Eye (tissue), 1 donor: ENCODE results near the gene ASIP.
"Not testable (repeated sequence)": the region's sequence is repeated elsewhere in the genome, so short reads cannot be mapped to it uniquely, and the experiment has no call there.

ENCODE experiments used
- DNase-seq: peaks from one replicate; pipeline ENCODE4 v3.0.0-alpha.2; 2015

ASIP gene

DNA sequence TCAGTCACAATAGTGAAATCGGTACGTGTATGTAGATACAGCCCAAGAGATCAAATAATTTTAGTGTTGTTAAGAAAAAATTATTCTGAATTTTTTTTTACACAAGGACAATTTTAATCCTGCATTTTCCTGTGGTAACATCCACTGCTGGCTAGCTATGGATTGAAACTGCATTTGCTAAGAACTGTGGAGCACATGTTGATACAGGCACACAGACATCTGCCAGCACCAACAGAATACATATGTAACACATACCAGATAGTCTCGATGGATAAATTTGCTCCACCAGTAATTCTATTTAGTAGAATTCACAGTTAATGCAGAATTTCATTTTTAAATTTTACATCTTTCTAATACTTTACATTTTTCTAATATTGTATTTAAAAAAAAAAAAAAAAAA is 2.2 kb downstream of the ASIP start:
- DNase-seq = no peak

DNA sequence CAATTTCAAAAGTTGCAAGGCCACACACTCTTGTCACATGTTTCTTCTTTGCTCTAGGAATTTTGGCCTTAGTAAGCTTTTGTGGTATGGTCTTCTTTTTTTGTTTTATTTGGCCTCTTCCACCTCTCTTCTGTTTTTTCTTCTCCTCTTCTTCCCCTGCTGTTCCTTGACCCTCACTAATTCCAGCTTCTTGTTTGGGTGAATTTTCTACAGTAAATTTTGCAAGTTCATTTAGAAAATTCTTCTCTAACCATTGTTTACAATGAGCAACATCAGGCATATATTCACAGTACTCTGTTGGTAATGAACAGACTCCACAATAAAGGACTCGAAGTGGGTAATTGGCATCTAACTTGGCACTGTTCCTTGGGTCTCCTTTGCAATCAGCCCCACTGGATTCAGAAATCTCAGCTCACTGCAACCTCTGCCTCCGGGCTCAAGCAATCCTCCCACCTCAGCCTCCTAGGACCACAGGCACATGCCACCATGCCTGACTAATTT is 5.0 kb downstream of the ASIP start:
- no peak for DNase-seq

DNA sequence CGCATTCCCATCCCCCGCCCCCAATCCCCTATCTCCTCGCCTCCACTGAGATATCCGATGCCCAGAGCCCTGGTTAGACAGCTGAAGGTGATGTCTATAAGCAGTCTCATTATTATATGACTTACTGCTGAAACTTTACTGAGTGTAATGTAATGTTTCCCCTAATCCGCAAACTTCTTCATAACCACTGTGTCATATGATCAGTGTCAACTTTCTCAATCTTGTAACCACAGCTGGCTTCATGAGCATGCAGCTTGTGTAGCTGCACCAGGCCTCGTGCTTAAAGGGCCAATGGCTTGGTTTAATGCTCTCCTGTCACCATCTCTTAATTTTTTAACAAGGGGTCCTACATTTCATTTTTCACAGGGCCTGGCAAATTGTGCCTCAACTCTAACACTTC is 8.1 kb downstream of the ASIP start:
- DNase-seq = no peak

DNA sequence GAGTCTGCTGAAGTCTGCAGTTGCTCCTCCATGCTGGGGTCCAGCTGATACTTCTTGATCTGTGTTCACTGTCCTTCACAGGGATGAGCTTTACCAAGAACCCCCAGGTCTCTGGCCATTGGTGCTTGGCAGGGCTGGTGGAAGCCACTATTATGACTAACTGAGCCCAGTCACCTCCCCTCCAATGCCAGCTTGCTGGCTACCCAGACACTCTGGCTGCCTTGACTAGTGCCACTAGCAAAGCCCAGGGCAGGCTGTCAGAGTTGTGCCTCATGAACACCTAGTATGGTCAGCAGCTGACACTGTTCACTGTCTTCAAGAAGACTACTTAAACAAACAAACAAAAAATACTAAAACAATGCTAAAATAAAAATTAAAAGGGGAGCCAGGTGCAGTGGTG is 8.8 kb downstream of the ASIP start:
- DNase-seq = no peak

GRCh38 chr20:34251619-34252018 is 10.4 kb downstream of the ASIP start:
- no peak for DNase-seq

- DNase-seq = not testable (repeated sequence)
Measured at GRCh38 chr20:34252431-34253086, 11.3 kb downstream of the ASIP start.

GRCh38 chr20:34254979-34255378 is 13.8 kb downstream of the ASIP start:
- no peak for DNase-seq

GRCh38 chr20:34256629-34257124 is 15.5 kb downstream of the ASIP start:
- DNase-seq = no peak

GRCh38 chr20:34260208-34260942 is 19.2 kb downstream of the ASIP start:
- DNase-seq = no peak

DNA sequence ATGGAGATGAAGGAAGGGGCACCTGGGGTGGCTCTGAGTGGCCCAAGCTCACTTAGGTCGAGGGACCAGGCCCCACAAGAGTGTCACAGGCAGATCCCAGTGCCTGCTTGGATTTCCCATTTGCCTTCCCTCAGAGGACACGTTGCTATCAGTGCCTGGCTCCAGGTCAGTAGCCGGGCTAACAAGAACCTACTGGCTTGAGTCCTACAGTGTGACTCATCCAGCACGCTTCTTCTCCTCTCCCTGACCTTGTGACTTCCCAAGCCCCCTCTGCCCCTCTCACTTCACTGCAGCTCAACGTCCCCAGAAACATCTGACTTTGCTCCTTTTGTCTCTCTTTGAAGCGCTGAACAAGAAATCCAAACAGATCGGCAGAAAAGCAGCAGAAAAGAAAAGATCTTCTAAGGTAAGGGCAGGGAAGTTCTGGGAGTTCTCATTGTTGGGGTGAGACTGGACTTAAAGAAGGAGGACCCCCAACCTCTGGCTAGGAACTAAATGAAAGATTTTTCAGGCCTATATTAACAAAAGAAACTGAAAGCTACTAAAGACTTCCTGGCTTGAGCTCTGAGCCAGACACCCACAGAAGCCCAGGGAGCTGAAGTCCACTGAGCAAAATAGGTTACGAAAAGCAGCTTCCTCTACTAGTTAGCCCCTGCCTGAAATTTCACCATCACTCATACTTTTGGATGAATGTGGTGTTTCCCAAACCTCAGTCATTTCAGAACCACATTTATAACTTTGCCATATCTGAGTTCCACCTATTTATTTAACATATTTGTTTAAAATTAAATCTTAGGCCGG is 21.5 kb downstream of the ASIP start:
- no peak for DNase-seq

- DNase-seq = not testable (repeated sequence)
Measured at GRCh38 chr20:34263468-34263867, 22.2 kb downstream of the ASIP start.

- DNase-seq = no peak
Measured at GRCh38 chr20:34264141-34264540, 22.9 kb downstream of the ASIP start.

DNA sequence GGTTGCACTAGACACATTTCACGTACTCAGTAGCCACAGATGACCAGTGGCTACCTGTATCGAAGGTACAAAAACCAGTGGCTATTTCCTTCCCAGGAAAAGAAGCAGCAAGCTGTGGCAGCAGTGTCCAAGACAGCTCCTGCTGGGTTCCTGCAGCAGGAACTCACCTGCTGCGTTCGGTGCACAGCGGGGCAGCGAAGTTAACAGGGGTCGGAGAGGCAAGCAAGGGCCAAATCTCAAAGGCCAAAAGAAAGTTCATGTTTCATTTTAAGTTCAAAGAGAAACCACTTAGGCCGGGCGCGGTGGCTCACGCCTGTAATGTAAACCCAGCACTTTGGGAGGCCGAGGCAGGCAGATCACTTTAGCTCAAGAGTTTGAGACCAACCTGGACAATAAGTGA is 26.9 kb downstream of the ASIP start:
- DNase-seq = no peak

DNA sequence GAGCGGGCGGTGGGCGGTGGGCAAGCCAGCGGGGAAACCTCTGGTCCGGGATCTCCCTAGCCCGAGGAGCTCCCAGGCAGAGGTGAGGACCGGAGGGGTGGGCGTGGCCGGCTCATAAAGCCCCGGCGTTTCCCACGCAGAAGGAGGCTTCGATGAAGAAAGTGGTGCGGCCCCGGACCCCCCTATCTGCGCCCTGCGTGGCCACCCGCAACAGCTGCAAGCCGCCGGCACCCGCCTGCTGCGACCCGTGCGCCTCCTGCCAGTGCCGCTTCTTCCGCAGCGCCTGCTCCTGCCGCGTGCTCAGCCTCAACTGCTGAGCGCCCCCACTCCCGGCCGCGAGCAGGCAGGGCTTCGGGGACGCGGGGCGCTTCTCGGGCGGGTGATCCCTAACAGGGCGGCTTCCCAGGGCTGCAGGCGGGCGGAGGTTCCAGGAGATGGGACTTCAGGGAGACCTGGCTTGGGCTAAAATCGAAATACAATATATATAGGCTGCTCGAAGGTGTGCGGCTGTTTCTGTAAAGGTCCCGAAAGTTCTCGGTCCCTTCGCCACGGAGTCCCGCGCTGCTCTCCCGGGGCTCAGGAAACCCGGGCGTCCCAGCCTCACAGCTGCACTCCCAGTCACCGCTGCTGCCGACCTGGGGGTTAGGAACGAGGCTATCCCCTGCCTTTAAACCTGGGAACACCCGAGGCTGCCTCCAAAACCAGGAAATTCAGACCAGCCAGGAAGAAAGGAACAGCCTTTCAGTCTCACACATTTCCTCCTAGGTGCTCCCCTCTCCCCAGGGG is 27.8 kb downstream of the ASIP start:
- DNase-seq = peak; percentile 54

- DNase-seq = no peak
Measured at GRCh38 chr20:34269996-34270627, 28.9 kb downstream of the ASIP start.

- DNase-seq = no peak
Measured at GRCh38 chr20:34271956-34272355, 30.7 kb downstream of the ASIP start.

- no peak for DNase-seq
Measured at GRCh38 chr20:34274694-34275093, 33.5 kb downstream of the ASIP start.

- no peak for DNase-seq
Measured at GRCh38 chr20:34281177-34281576, 40.0 kb downstream of the ASIP start.

DNA sequence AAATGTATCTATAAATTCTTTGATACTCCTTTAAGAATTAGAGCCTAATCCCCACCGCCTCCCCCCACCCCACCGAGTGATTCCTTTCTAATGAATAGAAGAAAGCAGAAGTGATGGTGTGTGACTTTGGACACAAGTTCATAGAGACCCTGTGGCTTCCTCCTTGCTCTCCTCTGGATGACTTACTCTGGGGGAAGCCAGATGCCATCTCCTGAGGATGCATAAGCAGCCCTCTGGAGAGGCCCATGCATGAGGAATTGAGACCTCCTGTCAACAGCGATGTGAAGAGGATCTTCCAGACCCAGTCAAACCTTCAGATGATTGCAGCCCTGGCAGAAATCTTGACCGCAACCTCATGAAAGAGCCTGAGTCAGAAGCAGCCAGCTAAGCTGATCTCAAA is 40.8 kb downstream of the ASIP start:
- no peak for DNase-seq

DNA sequence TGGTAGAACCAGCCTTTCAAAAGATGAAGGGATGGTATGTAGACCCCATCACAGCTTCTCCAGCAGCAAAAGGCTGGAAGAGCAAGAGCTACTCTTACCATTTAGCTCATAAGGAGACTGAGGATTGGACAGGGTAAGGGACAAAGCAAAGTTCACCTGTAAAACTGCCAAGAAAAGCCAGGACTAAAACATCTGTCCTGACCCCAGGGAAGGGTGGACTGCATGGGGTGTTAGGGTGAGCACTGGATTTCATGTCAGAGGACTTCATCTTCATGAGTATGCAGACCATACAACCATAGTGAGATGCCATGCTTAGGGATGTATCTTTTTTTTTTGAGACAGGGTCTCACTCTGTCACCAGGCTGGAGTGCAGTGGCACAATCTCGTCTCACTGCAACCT is 42.6 kb downstream of the ASIP start:
- no peak for DNase-seq

- no peak for DNase-seq
Measured at GRCh38 chr20:34285450-34285849, 44.2 kb downstream of the ASIP start.

GRCh38 chr20:34287500-34287899 is 46.3 kb downstream of the ASIP start:
- DNase-seq = not testable (repeated sequence)
